Activated naive CD8-positive, alpha-beta T cell treated with anti-CD3 and anti-CD28 coated beads, Interleukin-2, amount 50 U/mL, for 16 hours (primary cell): Measurements from ENCODE around the gene RFTN1.

Source experiments
- DNase-seq: peaks from one replicate; pipeline ENCODE4 v3.0.0-alpha.2; 2020; ENCODE audit warnings: low read depth, low spot score

RFTN1 gene

DNA sequence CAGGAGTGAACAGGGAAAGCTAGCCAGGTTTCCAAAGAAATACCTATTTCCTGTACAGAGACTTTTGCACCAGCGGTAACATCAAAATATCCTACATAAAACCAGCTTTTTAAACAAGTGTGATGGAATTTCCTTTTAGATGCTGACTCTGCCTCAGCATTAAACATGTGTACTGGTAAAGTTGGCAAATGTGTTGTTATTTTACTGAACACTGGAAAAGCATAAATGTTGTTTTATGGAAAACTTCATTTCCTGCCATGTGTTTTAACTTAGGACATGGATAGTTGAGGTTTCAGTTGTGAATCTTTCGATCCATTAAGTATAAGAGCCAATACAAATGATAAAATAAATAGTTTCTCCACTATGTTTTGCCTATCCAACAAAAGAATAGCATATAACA, 232.8 kb downstream of the RFTN1 start:
- no peak for DNase-seq

DNA sequence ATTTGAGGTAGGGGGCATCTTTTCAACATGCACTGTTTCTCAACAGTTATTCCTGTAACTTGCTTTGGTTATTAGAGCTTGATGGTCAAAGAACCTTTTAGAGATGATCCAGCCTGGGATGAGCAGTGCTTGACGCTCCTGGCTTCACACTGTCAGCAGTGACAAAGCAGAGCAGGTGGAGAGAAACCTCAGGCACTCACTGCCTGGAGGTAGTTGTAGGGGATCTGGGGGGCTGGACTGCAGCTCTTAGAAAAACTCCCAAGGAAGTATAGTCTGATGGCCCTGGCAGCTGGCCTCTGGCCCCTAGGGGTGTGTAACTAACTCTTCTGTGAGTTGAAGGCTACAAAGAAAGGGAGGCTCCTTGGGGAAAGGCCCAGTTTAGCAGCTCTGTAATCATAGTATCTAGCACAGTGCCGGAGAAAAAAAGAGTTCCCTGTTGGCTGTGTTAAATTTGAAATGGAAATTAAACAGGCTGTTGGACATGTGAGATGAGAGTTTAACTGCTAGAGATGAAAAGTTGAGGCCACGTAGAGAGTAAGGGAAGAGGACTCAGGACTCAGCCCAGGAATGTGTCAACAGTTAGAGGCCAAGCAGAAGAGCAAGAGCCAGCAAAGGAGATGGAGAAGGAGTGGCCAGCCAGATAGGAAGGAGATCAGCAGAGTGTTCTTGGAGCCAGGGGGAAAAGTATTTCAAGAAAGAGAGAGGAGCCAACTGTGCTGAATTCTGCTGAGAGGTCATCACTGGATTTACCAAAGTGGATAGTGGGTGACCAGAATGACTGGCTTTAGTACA, 234.3 kb downstream of the RFTN1 start:
- DNase-seq: no peak

DNA sequence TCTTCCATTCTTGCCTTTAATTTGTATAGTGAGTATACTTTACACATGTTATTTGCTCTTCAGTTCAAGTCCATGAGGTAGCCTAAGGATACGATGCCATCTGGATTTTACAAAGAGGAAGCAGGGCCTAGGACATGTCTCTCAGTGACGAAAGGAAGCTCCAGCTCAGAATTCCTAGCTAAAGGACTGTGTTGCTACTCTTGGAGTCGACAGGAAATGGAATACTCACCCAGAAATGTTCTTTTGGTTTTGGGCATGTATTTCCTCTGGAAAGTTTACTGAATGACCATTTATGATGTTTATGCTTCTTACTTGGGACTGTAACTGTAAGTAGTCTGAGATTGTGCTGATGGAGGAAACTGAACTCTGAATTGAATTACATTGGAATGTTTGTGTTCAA, 236.0 kb downstream of the RFTN1 start:
- no peak for DNase-seq

DNA sequence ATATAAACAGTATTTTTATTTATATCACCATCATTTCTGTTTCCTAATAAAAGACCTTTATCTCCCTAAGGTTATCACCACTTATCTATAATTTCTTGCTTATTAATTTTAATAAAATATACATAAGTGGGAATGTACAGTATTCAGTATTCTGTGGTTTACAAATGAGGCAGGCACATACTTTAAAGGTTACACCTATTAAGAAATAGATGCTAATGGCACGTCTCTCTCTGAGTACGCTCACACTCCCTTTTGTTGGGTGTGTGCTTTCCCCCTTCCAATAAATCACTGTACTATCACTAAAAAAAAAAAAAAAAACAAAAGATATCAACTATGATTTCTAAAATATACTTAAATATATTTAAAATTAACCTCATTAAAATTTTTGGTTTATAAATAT, 239.6 kb downstream of the RFTN1 start:
- DNase-seq: no peak

DNA sequence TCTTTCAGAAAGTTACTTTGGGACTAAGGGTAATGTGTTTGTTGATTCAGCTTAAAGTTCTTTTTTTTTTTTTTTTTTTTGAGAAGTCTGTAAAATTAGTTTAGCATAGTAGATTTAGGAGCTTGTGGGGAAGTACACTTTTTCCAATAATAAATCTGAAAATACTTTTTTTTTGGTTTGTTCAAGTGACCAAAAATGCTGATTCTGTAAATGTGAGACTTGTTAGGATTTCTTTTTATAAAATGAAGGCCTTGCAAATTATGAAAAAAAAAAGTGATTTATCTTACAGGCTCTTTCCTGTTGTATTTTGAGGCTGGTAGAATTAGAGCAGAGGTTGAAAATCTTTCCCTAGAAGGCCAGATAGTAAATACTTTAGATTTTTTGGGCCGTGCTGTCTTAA, 240.9 kb downstream of the RFTN1 start:
- no peak for DNase-seq

DNA sequence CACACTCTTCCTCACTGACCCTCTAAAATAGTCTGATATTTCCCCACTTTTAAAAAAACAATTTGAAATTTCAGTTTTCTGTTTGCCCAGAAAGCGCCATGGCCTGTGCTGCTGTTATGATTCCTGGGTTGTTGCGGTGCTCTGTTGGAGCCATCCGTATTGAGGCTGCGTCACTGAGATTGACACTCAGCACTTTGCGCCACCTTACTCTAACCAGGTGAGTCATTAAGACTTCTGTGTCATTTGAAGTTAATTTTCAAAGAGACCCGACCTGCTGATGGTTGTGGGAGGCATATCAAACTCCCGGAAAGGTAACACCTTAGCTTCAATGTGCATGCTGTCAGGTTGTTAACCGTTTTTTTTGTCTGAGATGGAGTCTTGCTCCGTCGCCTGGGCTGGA, 242.6 kb downstream of the RFTN1 start:
- DNase-seq: no peak

DNA sequence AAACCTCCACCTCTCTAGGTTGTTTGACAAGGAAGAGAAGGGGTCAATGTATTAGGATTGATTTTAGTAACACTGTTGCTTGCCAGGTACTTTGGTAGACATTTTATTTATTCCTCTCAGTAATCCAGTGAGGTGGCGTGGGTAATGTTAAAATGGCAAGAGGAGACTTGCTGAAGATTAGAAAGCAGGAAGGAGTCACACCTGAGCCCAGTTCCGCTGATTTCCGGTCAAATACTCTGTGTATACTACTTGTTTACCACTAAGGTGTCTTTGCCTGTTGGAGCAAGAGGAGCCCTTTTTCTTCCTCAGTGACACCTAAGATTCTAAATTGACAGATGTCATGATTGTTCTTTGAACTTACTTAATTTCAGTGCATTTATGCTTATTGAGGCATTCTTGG, 246.8 kb downstream of the RFTN1 start:
- DNase-seq: no peak
